Lower leg skin (tissue), 3 donors: ENCODE data around the gene COPA.

Source experiments
- POLR2A ChIP-seq, 2 donors: fragments of 450-650 bp; IDR thresholded peaks; one replicate each; pipeline ENCODE4 v1.6.1; 2016 to 2017; ENCODE audit warnings: antibody characterized with exemption in 2 of 2, mild to moderate bottlenecking in 1 of 2, moderate library complexity in 1 of 2
- TF ChIP-seq, protein P1 (sequence below), 3 donors: fragments of 450-650 bp; IDR thresholded peaks; one replicate each; pipeline ENCODE4 v1.5.1; 2016; ENCODE audit warnings: antibody characterized with exemption in 3 of 3, mild to moderate bottlenecking in 3 of 3, moderate library complexity in 2 of 3

DNA sequence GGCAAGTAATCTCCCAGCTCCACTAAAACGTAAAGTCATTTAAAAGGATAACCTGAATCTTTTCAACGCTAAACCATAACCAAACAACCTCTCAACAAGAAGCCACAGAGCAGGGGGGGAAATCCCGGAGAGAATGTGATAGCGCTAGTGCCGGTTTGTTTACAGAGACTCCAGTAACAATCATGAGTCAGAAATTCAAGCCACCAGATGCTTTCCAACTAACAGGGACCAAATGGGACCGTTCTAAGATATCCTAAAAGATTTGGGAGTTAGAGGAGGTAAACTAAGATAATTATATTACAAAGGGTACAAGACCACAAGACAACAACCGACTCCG, 81.5 kb downstream of the COPA start:
- TF ChIP-seq, protein P1, sequence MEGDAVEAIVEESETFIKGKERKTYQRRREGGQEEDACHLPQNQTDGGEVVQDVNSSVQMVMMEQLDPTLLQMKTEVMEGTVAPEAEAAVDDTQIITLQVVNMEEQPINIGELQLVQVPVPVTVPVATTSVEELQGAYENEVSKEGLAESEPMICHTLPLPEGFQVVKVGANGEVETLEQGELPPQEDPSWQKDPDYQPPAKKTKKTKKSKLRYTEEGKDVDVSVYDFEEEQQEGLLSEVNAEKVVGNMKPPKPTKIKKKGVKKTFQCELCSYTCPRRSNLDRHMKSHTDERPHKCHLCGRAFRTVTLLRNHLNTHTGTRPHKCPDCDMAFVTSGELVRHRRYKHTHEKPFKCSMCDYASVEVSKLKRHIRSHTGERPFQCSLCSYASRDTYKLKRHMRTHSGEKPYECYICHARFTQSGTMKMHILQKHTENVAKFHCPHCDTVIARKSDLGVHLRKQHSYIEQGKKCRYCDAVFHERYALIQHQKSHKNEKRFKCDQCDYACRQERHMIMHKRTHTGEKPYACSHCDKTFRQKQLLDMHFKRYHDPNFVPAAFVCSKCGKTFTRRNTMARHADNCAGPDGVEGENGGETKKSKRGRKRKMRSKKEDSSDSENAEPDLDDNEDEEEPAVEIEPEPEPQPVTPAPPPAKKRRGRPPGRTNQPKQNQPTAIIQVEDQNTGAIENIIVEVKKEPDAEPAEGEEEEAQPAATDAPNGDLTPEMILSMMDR (IDR thresholded peaks at IDR 0.05) = no peak
- TF ChIP-seq POLR2A (IDR thresholded peaks at IDR 0.05) = no peak
